Stimulated activated memory B cell treated with anti-CD40 and anti-IgM and Interleukin-4, amounts not matched to agents 10 μg/mL and 1 μg/mL and 100 μg/mL, for 72 hours (primary cell): ENCODE results near the gene CELF2.

Source experiments
- ATAC-seq: fragments of 150-1000 bp; cut with Tn5 transposase; 2 replicates; pipeline ENCODE4 v1.10.0; 2021
- H3K27ac Mint-ChIP-seq: one replicate; pipeline ENCODE4 v1.8.0; 2022; ENCODE audit warnings: mild to moderate bottlenecking, mixed read lengths
- H3K27me3 Mint-ChIP-seq: one replicate; pipeline ENCODE4 v1.8.0; 2022; ENCODE audit warnings: mixed read lengths
- H3K36me3 Mint-ChIP-seq: one replicate; pipeline ENCODE4 v1.8.0; 2022; ENCODE audit warnings: mixed read lengths
- H3K4me1 Mint-ChIP-seq: one replicate; pipeline ENCODE4 v1.8.0; 2022; ENCODE audit warnings: mixed read lengths
- H3K4me3 Mint-ChIP-seq: one replicate; pipeline ENCODE4 v1.8.0; 2022; ENCODE audit warnings: mild to moderate bottlenecking, moderate library complexity, mixed read lengths
- H3K9me3 Mint-ChIP-seq: one replicate; pipeline ENCODE4 v1.8.0; 2022; ENCODE audit warnings: mixed read lengths

The CELF2 gene

GRCh38 chr10:11011984-11012383 is 5.7 kb upstream of the CELF2 start:
- no peaks in the 10 kb centered on the region for H3K36me3 Mint-ChIP-seq
- H3K4me1 Mint-ChIP-seq, result no peaks in the 10 kb centered on the region
- no peak for ATAC-seq
- H3K4me3 Mint-ChIP-seq, result no peak overlapping the region
- H3K27ac Mint-ChIP-seq, result no peak overlapping the region
- H3K27me3 Mint-ChIP-seq, result peaks cover 65% of the 10 kb centered on the region
- H3K9me3 Mint-ChIP-seq, result no peaks in the 10 kb centered on the region

- no peak for ATAC-seq
- Mint-ChIP-seq H3K9me3 (no peaks in the 10 kb centered on the region), H3K4me3 (no peak overlapping the region), H3K4me1 (no peaks in the 10 kb centered on the region), H3K27me3 (peaks cover 65% of the 10 kb centered on the region), H3K36me3 (no peaks in the 10 kb centered on the region), H3K27ac (no peak overlapping the region)
Measured at GRCh38 chr10:11012421-11013295, 5.0 kb upstream of the CELF2 start.

GRCh38 chr10:11013836-11014235 is 3.8 kb upstream of the CELF2 start:
- Mint-ChIP-seq H3K4me3 (no peak overlapping the region), H3K9me3 (no peaks in the 10 kb centered on the region), H3K36me3 (no peaks in the 10 kb centered on the region), H3K4me1 (peaks cover 3% of the 10 kb centered on the region), H3K27me3 (peaks cover 59% of the 10 kb centered on the region), H3K27ac (no peak overlapping the region)
- ATAC-seq, result no peak

- Mint-ChIP-seq H3K4me3 (no peak overlapping the region), H3K4me1 (peaks cover 7% of the 10 kb centered on the region), H3K9me3 (no peaks in the 10 kb centered on the region), H3K27me3 (peaks cover 62% of the 10 kb centered on the region), H3K27ac (no peak overlapping the region), H3K36me3 (no peaks in the 10 kb centered on the region)
- ATAC-seq, result no peak
Measured at GRCh38 chr10:11014671-11015445, 2.8 kb upstream of the CELF2 start.

GRCh38 chr10:11015446-11015934 is 2.2 kb upstream of the CELF2 start:
- H3K4me1 Mint-ChIP-seq, result peaks cover 7% of the 10 kb centered on the region
- no peak for ATAC-seq
- H3K36me3 Mint-ChIP-seq, result no peaks in the 10 kb centered on the region
- H3K9me3 Mint-ChIP-seq, result no peaks in the 10 kb centered on the region
- H3K27me3 Mint-ChIP-seq, result peaks cover 62% of the 10 kb centered on the region
- H3K4me3 Mint-ChIP-seq, result no peak overlapping the region
- no peak overlapping the region for H3K27ac Mint-ChIP-seq

GRCh38 chr10:11017000-11017569 is 587 bp upstream of the CELF2 start:
- Mint-ChIP-seq H3K27me3 (peaks cover 62% of the 10 kb centered on the region), H3K27ac (no peak overlapping the region), H3K36me3 (no peaks in the 10 kb centered on the region)

GRCh38 chr10:11018432-11018841 is 765 bp downstream of the CELF2 start:
- Mint-ChIP-seq H3K27ac (no peak overlapping the region), H3K27me3 (peaks cover 64% of the 10 kb centered on the region), H3K9me3 (no peaks in the 10 kb centered on the region), H3K4me1 (peaks cover 7% of the 10 kb centered on the region), H3K4me3 (peak overlapping the region; percentile 50), H3K36me3 (no peaks in the 10 kb centered on the region)
- ATAC-seq, result peak; percentile 63

More at GRCh38 chr10:11017000-11017569, 587 bp upstream of the CELF2 start:
- no peaks in the 10 kb centered on the region for H3K9me3 Mint-ChIP-seq
- peak overlapping the region; percentile 73 for H3K4me3 Mint-ChIP-seq
- ATAC-seq, result peak; percentile 46
- H3K4me1 Mint-ChIP-seq, result peaks cover 7% of the 10 kb centered on the region

- H3K9me3 Mint-ChIP-seq, result no peaks in the 10 kb centered on the region
- H3K4me1 Mint-ChIP-seq, result peaks cover 7% of the 10 kb centered on the region
- H3K27ac Mint-ChIP-seq, result no peak overlapping the region
- H3K27me3 Mint-ChIP-seq, result peaks cover 58% of the 10 kb centered on the region
- H3K36me3 Mint-ChIP-seq, result no peaks in the 10 kb centered on the region
- peak overlapping the region; percentile 50 for H3K4me3 Mint-ChIP-seq
- ATAC-seq, result no peak
Measured at GRCh38 chr10:11018855-11019631, 1.4 kb downstream of the CELF2 start.

- H3K4me3 Mint-ChIP-seq, result no peak overlapping the region
- no peak overlapping the region for H3K27ac Mint-ChIP-seq
- no peaks in the 10 kb centered on the region for H3K9me3 Mint-ChIP-seq
- ATAC-seq, result no peak
- peaks cover 53% of the 10 kb centered on the region for H3K27me3 Mint-ChIP-seq
- H3K36me3 Mint-ChIP-seq, result no peaks in the 10 kb centered on the region
- H3K4me1 Mint-ChIP-seq, result peaks cover 7% of the 10 kb centered on the region
Measured at GRCh38 chr10:11019724-11020547, 2.3 kb downstream of the CELF2 start.

- no peaks in the 10 kb centered on the region for H3K36me3 Mint-ChIP-seq
- no peak for ATAC-seq
- H3K27me3 Mint-ChIP-seq, result peaks cover 53% of the 10 kb centered on the region
- peaks cover 7% of the 10 kb centered on the region for H3K4me1 Mint-ChIP-seq
- H3K27ac Mint-ChIP-seq, result no peak overlapping the region
- no peaks in the 10 kb centered on the region for H3K9me3 Mint-ChIP-seq
- no peak overlapping the region for H3K4me3 Mint-ChIP-seq
Measured at GRCh38 chr10:11020548-11020942, 2.9 kb downstream of the CELF2 start.

GRCh38 chr10:11022213-11022612 is 4.5 kb downstream of the CELF2 start:
- Mint-ChIP-seq H3K9me3 (no peaks in the 10 kb centered on the region), H3K4me3 (no peak overlapping the region), H3K36me3 (no peaks in the 10 kb centered on the region), H3K4me1 (peaks cover 7% of the 10 kb centered on the region), H3K27me3 (peaks cover 55% of the 10 kb centered on the region), H3K27ac (no peak overlapping the region)
- no peak for ATAC-seq

GRCh38 chr10:11023009-11023953 is 5.6 kb downstream of the CELF2 start:
- Mint-ChIP-seq H3K27ac (no peak overlapping the region), H3K4me1 (peaks cover 7% of the 10 kb centered on the region), H3K9me3 (no peaks in the 10 kb centered on the region), H3K27me3 (peaks cover 55% of the 10 kb centered on the region), H3K4me3 (no peak overlapping the region), H3K36me3 (no peaks in the 10 kb centered on the region)
- no peak for ATAC-seq

GRCh38 chr10:11024596-11024995 is 6.9 kb downstream of the CELF2 start:
- Mint-ChIP-seq H3K9me3 (no peaks in the 10 kb centered on the region), H3K4me1 (no peaks in the 10 kb centered on the region), H3K36me3 (no peaks in the 10 kb centered on the region), H3K4me3 (no peak overlapping the region), H3K27me3 (peaks cover 55% of the 10 kb centered on the region), H3K27ac (no peak overlapping the region)
- no peak for ATAC-seq
